ENCODE data around the gene CLASP2. TPM values are rescaled to one million over a fixed set of nuclear protein-coding genes. Genes with fewer than 3 reads are reported as not detected.
"Not testable (repeated sequence)": the region's sequence is repeated elsewhere in the genome, so short reads cannot be mapped to it uniquely, and the experiment has no call there.

Gene CLASP2
- total RNA-seq (10 to 100 TPM; 51.4 to 71.2 (median 67.1) TPM), polyA plus RNA-seq (10 to 100 TPM; 14.5 to 42.9 TPM)
- long read RNA-seq, donor 1, partial matches to known transcripts: 8 of 21 reads
- long read RNA-seq, donor 1, other reads (novel, unspliced or antisense): 12 of 21 reads
- long read RNA-seq, donor 2, partial matches to known transcripts: 13 of 13 reads
- long read RNA-seq, donor 2, other reads (novel, unspliced or antisense): 0 of 13 reads
- long read RNA-seq, donor 3, partial matches to known transcripts: 5 of 45 reads
- long read RNA-seq, donor 3, other reads (novel, unspliced or antisense): 40 of 45 reads

DNA sequence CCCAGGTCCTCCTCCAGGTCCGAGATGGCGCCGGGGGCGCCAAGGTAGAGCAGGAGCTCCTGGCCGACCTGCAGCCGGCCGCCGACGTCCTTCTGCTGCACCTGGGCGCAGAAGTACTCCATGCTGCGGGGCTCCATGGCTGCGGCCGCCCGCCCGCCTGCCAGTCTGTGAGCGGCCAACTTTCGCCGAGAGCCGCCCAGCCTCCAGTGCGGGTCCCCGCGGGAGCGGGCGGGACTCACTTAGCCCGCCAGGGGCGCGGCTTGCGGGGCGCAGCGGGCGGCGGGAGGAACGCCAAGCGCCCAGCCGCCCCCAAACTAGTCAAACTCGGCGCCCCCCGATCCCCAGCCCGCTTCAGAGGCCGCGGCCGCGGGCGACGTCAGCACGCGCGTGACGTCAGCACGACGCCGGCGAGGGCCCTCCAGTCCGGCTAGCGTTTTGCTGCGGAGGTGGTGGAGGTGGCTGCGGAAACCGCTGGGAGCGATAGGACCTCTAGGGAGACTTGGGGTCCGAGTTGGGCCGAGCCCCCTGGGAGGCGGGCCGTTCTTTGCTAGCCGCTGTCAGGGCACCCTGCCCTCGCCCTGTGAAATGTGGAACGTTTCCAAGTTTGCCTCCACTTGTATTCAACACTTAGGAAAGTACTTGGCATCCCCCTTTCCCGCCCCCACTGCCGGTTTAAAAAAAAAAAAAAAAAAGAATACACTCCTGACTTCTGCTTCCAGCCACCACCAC is at the start of gene CLASP2:
Gene CLASP2, minus strand, starts transcription at position 389 of the 729 bp plus-strand sequence. Its CDS starts 252 bp downstream, at position 137.
- H3K36me3 ChIP-seq: no peaks in the 10 kb centered on the region
- intact Hi-C loops (cut with DNase I): loop anchor here in 2 of 4 donors (5.0 kb wide), 1 partner anchor 81 kb away; no protein-coding TSS in a partner anchor
- TF ChIP-seq, protein P1, sequence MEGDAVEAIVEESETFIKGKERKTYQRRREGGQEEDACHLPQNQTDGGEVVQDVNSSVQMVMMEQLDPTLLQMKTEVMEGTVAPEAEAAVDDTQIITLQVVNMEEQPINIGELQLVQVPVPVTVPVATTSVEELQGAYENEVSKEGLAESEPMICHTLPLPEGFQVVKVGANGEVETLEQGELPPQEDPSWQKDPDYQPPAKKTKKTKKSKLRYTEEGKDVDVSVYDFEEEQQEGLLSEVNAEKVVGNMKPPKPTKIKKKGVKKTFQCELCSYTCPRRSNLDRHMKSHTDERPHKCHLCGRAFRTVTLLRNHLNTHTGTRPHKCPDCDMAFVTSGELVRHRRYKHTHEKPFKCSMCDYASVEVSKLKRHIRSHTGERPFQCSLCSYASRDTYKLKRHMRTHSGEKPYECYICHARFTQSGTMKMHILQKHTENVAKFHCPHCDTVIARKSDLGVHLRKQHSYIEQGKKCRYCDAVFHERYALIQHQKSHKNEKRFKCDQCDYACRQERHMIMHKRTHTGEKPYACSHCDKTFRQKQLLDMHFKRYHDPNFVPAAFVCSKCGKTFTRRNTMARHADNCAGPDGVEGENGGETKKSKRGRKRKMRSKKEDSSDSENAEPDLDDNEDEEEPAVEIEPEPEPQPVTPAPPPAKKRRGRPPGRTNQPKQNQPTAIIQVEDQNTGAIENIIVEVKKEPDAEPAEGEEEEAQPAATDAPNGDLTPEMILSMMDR (IDR thresholded peaks at IDR 0.05): peak in 2 of 3 donors; percentile 15 to 26
- TF ChIP-seq EP300 (IDR thresholded peaks at IDR 0.05) (no peak), POLR2A (IDR thresholded peaks at IDR 0.05) (peak; percentile 77)
- H3K4me3 ChIP-seq: peak within 1 kb of the TSS; percentile 98
- 0 to 1% (median 0%) methylated on average over 28 to 68 of the region's 68 CpGs for WGBS, 3 donors
- H3K9me3 ChIP-seq: no peaks in the 10 kb centered on the region
- no peaks in the 10 kb centered on the region for H3K4me1 ChIP-seq (ENCODE audit: insufficient read depth)
- H3K27ac ChIP-seq: peak within 1 kb of the TSS; percentile 96 to 100
- peak; percentile 87 to 92 (median 91) for DNase-seq
- no peaks in the 10 kb centered on the region for H3K27me3 ChIP-seq

DNA sequence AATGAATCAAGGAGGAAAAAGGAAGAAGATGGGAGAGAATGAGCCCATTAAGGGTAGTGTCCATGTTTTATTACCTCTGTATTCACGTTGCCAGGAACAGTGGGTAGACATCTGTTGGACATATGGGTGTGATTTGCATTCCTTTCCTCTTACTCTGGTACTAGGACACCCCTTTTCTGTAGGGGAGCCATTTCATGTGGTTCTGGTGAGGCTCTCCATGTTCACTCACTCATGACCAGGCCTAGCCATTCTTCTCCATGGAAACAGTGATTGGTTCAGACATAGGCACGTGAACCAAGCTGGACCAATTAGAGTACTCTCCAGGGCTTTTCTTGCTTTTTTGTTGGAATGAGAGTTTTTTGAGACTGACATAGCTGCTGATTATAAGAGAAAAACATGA is 40.8 kb upstream of the CLASP2 start:
- H3K4me1 ChIP-seq (ENCODE audit: insufficient read depth): no peaks in the 10 kb centered on the region
- WGBS, 3 donors: 68 to 72% (median 69%) methylated on average over 2 of the region's 2 CpGs
- intact Hi-C loops (cut with DNase I): no loop called here
- H3K4me3 ChIP-seq: no peak overlapping the region
- no peaks in the 10 kb centered on the region for H3K36me3 ChIP-seq
- TF ChIP-seq, protein P1 (IDR thresholded peaks at IDR 0.05): no peak
- TF ChIP-seq EP300 (IDR thresholded peaks at IDR 0.05): no peak
- TF ChIP-seq POLR2A (IDR thresholded peaks at IDR 0.05): no peak
- H3K9me3 ChIP-seq: no peaks in the 10 kb centered on the region
- DNase-seq: no peak
- H3K27me3 ChIP-seq: no peaks in the 10 kb centered on the region
- no peak overlapping the region for H3K27ac ChIP-seq

DNA sequence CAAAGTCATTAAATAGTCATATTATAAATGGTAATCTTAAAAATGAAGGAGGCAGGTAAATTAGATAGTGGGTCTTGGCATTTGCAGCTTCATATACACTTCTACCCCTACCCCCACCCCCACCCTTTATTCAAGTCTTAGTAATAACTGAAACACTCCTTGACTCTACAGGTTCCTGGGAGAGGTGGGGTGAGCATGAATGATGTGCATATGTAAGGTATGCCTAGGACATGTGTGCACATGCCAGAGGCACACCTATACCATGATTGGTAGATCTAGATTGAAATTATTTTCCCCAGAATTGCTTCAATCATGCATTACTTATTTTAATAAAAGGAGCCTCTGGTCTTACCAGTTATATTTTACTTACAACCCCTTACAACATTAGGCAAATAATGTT is 40.2 kb upstream of the CLASP2 start:
- no peaks in the 10 kb centered on the region for H3K36me3 ChIP-seq
- intact Hi-C loops (cut with DNase I): no loop called here
- no peak for TF ChIP-seq POLR2A (IDR thresholded peaks at IDR 0.05)
- TF ChIP-seq, protein P1 (IDR thresholded peaks at IDR 0.05): no peak
- TF ChIP-seq EP300 (IDR thresholded peaks at IDR 0.05): no peak
- no peak overlapping the region for H3K4me3 ChIP-seq
- no peaks in the 10 kb centered on the region for H3K9me3 ChIP-seq
- H3K4me1 ChIP-seq (ENCODE audit: insufficient read depth): no peaks in the 10 kb centered on the region
- H3K27me3 ChIP-seq: no peaks in the 10 kb centered on the region
- no peak for DNase-seq
- no peak overlapping the region for H3K27ac ChIP-seq

DNA sequence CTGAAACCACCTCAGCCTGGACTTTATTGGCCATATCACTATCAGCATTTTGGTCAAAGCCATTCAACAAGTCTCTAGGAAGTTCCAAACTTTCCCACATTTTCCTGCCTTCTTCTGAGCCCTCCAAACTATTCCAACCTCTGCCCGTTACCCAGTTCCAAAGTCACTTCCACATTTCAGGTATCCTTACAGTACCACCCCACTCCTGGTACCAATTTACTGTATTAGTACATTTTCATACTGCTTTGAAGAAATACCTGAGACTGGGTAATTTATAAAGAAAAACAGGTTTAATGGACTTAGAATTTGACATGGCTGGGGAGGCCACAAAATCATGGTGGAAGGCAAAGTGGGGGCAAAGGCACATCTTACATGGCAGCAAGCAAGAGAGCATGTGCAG is 36.3 kb upstream of the CLASP2 start:
- H3K4me3 ChIP-seq; DNase-seq; H3K36me3 ChIP-seq; H3K9me3 ChIP-seq; intact Hi-C loops (cut with DNase I); H3K27me3 ChIP-seq; H3K27ac ChIP-seq; H3K4me1 ChIP-seq (ENCODE audit: insufficient read depth): not testable (repeated sequence)
- WGBS, 3 donors: 93 to 97% (median 95%) methylated on average over 1 of the region's 1 CpG

DNA sequence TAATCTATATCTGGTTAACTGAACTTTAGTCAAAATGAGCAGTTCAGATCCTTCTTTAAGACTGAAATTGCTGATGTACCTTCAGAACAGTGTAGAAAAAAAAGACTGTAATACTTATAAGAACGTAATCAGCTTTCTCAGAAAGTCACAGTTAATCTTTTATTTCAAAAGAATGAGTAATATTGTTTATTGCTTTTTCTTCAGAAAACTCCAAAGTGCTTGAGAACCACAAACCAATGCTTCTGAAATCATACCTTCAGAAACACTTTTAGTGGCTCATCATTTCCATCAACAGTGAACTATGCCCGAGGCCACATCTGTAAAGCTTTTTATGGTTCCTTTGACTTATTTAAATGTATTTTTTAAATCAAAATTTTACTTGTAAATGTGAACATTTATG is 33.3 kb upstream of the CLASP2 start:
- Histone ChIP-seq H3K4me3 (no peak overlapping the region), H3K4me1 (ENCODE audit: insufficient read depth) (no peaks in the 10 kb centered on the region), H3K27ac (no peak overlapping the region), H3K9me3 (no peaks in the 10 kb centered on the region), H3K36me3 (no peaks in the 10 kb centered on the region), H3K27me3 (no peaks in the 10 kb centered on the region)
- TF ChIP-seq EP300 (IDR thresholded peaks at IDR 0.05): no peak
- TF ChIP-seq, protein P1 (IDR thresholded peaks at IDR 0.05): no peak
- no peak for TF ChIP-seq POLR2A (IDR thresholded peaks at IDR 0.05)
- intact Hi-C loops (cut with DNase I): no loop called here
- 17 to 38% (median 20%) methylated on average over 2 of the region's 2 CpGs for WGBS, 3 donors
- DNase-seq: no peak
